HG03039 (cell line): ENCODE data around the gene MPPED2.
"Not testable (repeated sequence)": the region's sequence is repeated elsewhere in the genome, so short reads cannot be mapped to it uniquely, and the experiment has no call there.

Experiments
- ATAC-seq: cut with Tn5 transposase; IDR thresholded peaks from one replicate; pipeline ENCODE4 v1.9.1; 2021; ENCODE audit warnings: mild to moderate bottlenecking, moderate library complexity; ENCODE audit not compliant: unreplicated experiment

The MPPED2 gene

DNA sequence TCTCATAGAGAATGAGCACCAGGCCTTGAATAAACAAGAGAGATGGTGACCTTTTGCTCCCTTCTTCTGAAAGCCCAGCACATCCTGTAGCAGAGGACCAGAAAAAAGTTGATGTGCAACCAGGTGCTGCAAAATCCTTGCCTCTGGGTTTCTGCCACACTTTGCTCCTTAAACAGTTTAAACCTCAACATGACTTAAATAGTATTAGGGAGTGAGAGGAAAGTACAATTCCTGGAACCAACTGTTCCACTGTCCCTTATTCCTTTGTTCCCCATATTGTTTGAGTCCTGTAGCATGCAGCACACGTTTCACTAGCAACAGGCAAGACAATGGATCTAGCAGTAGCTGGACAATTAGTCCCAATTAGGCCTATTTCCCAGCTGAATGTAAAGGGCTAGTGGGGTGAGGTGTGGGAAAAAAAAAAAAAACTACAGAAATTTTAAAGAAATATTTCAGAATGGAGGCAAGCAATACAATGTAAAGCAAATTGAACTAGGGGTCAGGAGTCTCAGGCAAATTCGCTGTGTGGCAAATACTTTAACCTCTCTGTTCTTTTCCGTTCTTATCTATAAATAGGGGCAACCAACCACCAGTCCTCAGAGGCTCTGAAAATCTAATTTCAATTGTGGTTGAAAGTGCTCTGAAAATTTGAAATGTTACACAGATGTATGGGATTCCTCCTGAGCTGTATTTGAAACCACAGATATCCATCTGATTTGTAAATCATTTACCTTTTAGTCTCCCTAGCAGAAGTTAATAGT lies 6.6 kb downstream of the MPPED2 start:
- ATAC-seq: no peak

DNA sequence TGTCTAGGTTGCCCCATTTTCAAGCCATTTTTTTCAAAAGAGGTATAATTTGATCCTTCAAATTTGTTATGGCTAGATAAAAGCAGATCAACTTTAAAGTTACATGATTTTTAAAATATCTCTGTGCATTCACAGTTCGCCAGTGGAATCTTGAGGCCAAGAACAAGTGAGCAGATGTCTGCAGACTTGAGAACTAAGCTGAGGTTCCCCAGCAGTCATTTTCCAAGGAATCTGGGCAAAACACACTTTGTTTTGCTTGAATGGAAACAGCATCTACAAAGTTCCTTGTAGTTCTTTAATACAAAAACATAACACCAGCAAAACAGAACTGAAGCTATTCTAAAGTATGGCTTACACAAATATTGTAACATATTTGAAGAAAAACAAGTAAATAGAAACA lies 7.7 kb downstream of the MPPED2 start:
- no peak for ATAC-seq

GRCh38 chr11:30573951-30574350 lies 12.2 kb downstream of the MPPED2 start:
- ATAC-seq: no peak

GRCh38 chr11:30568931-30569330 lies 17.2 kb downstream of the MPPED2 start:
- ATAC-seq: no peak

- ATAC-seq: no peak
Observed at GRCh38 chr11:30567644-30568043, 18.5 kb downstream of the MPPED2 start.

DNA sequence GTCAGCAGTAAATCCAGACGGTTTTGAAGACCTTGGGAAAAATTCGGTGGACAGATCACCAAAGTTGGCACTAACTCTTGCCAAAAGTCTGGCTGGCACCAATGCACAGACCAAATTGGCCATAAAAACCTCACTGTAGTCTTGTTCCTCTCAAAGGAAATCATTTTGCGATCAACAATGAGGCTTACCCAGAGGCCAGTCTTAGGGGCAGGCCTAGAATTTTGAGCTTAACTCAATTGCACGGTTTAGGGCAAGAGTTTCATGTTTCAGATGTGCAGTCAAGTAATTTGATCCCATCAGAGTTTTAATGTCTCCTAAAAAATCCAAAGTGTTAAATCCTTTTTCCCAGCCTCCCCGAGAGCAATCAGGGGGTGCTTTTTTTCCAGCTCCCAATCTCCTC lies 19.0 kb downstream of the MPPED2 start:
- no peak for ATAC-seq

DNA sequence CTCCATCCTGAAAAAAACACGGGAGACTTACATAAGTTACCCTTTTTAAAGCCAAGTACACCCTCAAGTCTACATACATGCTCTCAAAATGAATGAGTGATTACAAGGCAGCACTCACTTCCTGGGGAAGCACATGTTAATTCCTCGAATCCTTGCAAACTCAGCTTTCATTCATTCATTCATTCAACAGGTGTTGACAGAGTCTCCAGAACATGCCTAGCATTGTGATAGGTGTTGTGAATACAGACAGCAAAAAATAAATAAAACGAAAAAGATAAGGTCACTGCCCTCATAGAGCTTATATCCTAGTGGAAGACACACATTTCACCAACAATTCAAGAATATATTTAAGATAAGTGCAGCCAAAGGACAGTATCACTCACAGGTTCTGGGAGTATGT lies 19.7 kb downstream of the MPPED2 start:
- ATAC-seq: no peak

DNA sequence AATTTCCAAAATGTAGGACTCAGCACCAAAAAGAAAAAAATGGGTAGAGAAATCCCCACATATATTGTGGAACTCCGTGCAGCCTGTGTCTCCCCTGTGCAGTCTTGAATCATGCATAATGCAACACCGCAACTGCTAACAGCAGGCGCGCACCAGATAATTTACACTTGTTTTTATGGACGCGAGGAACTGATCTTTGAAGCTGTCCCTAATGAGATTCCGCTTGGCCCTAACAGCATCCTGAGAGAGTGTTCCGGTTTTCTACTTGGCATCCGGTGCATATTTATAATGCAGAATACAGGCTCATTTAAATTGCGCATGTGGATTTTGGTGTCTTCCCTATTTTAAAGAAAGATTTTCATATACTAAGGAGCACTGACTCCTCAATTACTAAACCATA lies 21.1 kb downstream of the MPPED2 start:
- no peak for ATAC-seq

DNA sequence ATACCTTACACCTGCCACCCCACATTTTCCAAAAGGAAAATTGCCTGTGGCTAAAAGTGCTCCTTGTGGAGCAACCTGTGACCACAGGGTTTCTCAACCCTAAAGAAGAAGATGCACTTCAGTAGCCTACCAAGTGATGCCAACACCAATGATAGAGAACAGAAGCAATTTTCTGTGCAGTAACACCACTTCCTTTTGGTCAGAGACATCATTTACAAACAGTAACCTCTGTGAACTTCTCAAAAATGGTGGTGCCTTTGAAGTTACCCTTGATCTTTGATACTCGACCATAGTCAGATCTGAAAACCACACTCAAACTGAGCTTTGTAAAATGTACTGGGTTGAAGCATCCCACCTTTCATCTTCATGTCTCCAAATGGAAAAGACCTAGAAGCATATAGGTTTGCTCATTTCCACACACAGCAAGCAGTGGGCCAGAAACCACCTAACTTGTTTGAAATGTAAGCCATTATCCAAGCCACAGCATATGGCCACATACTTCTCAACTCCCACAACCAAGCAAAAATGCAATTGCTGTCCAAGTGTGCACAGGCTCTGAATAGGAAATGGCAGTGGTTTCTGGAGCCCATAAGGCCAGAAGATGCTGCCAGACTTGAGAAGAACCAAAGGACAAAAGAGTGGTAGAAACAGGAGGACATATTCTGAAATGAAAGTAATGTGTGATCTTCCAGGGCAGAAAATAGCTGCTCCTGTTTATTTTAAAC lies 24.3 kb downstream of the MPPED2 start:
- ATAC-seq: no peak

GRCh38 chr11:30560206-30561106 lies 25.7 kb downstream of the MPPED2 start:
- ATAC-seq: no peak

DNA sequence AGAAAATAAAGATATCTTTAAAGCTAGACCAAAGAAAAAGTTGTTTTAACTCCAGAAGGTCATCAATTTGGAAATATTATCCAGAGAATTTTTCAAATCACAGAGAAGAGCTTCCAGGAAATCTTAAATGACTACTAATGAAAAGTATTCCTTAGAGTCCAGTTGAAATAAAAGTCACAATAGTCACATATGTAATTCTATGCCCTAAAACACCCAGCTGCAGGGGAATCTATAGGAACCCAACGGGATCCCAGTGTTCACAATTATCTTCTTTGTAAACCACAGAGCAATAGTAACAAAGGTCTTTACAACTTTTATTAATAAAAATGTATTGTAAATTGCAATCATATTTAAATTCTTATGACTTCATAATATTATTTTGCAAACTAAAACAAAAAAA lies 27.1 kb downstream of the MPPED2 start:
- no peak for ATAC-seq

DNA sequence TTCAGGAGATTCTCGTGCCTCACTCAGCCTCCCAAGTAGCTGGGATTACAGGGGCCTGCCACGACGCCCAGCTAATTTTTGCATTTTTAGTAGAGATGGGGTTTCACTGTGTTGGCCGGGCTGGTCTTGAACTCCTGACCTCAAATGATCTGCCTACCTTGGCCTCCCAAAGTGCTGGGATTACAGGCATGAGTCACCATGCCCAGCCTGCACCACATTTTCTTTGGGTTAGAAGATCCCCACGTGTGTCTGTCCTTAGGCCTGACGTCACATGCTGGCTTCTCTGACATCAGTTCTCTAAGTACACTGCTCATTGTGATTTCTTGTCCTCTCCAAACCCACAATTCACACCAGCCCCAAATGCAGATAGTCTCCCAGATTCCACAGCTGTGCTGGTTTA lies 31.6 kb downstream of the MPPED2 start:
- not testable (repeated sequence) for ATAC-seq

GRCh38 chr11:30553521-30554110 lies 32.5 kb downstream of the MPPED2 start:
- ATAC-seq: no peak

DNA sequence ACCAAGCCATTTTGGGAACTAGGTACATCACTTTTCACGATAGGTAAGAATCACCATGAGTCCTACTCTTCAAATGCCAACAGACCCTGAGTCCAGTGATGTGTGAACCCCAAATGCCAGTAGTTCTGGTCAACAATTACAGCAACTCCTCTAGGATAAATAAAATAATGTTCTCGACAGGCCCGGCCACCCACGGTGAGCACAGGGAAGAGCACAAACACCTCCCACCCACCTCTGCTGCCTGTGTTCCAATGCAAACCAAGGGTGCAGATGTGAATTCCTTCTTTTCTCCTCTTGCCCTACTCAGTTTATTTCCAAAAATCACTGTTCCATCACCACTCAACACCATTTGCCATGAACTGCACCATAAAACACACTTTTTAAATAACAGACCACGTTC lies 33.3 kb downstream of the MPPED2 start:
- ATAC-seq: no peak

- ATAC-seq: no peak
Observed at GRCh38 chr11:30550022-30550542, 36.1 kb downstream of the MPPED2 start.

- no peak for ATAC-seq
Observed at GRCh38 chr11:30549565-30549964, 36.6 kb downstream of the MPPED2 start.

DNA sequence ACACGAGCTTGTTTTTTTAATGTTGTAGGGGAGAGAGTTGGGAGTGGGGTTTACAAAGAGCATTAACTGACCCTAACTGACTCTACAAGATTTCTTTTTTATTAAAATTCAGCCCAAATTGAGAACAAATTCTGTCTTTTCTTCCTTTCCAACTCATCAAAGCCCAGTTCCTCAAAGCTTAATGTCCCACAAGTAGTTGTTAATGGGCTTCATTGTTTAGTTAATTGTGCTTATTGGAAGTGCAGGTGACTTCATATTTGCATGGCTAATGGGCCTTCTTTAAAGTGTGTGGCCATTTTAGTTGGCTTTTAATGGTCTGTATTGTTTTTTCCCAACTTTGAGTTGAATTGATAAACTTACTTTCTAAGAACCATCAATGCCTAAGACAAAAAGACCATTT lies 39.8 kb downstream of the MPPED2 start:
- no peak for ATAC-seq

- ATAC-seq: no peak
Observed at GRCh38 chr11:30545507-30545906, 40.6 kb downstream of the MPPED2 start.

GRCh38 chr11:30543066-30543465 lies 43.1 kb downstream of the MPPED2 start:
- ATAC-seq: no peak

DNA sequence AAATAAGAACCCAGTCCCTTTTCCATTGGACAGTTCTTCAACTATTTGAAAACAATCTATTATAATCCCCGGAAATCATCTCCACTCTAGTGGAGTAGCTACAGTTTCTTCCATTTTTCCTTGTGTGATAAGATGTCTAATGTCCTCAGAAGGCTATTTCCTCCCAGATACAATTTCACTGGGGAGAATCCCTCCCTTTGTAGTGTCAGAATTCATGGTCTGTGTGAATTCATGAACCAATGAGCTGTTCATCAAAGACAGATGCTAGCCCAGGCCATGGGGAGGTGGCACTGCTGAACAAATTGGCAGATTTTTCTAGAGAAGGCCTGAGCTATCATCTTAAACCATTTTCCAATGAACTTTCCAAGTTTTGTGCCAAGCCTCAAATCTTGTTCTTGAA lies 45.4 kb downstream of the MPPED2 start:
- ATAC-seq: no peak

DNA sequence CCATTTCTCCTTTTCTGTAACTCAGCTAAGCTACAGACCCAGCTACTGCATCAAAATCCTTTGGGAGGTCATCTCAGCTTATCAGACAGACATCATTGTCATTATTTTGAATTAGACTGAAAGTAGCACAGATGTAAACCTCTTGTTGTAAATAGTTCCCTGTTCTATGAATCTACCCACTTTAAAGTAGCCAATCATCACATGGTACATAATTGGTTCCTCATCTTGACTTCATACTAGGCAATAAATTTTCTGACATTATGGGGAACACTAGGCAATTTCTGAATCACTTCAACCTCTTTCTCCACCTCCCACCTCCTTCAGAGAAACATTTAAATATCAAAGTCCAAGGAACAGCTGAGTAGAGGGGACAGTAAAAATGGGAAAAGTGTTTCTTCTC lies 47.9 kb downstream of the MPPED2 start:
- ATAC-seq: no peak
